GM21786 (cell line): ENCODE data around the gene MST1.

Source experiments
- ATAC-seq: cut with Tn5 transposase; IDR thresholded peaks from one replicate; pipeline ENCODE4 v1.9.1; 2021; ENCODE audit not compliant: unreplicated experiment

The MST1 gene

DNA sequence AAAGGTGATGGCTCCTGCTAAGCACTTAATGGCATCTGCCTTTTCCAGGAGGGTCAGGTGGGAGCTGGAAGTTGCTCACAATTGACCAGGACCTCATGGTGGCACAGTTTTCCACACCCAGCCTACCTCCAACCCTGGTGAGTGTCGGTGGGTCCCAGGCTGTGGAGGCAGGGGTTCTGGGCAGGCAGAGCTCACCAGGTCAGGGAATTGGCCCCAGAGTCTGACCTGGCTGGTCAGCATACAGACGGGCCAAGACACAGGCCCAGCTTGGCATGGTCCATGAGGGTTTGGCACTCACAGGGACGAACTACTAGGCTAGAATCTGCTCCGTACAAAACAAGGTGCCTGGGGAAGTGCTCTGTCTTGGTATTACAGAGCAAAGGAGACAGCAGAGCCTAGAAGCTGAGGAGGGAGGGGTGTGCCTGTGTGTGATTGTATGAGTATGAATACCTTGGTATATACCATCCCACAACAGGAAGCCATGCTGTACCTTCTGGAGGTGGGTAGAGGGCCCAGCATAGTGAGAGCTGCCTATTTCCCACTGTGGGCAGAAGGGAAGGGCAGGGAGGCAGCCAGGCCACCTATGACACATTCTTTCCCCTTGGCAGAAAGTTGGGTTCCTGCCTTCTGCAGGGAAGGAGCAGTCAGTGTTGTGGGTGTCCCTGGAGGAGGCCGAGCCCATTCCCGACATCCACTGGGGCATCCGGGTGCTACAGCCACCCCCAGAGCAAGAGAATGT, 8.6 kb downstream of the MST1 start:
- ATAC-seq, result no peak

DNA sequence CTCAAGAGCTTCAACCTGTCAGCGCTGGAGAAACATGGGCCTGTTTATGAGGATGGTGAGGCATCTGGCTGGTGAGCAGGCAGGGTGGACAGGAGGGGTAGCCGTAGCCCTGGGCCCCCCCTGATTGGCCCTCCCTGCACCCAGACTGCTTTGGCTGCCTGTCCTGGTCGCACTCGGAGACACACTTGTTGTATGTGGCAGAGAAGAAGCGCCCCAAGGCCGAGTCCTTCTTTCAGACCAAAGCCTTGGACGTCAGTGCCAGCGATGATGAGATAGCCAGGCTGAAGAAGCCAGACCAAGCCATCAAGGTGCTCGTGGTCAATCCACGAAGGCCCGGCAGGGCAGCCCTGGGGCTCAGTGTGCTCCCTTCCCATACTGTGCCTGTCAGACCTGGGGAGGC, 13.4 kb downstream of the MST1 start:
- no peak for ATAC-seq

DNA sequence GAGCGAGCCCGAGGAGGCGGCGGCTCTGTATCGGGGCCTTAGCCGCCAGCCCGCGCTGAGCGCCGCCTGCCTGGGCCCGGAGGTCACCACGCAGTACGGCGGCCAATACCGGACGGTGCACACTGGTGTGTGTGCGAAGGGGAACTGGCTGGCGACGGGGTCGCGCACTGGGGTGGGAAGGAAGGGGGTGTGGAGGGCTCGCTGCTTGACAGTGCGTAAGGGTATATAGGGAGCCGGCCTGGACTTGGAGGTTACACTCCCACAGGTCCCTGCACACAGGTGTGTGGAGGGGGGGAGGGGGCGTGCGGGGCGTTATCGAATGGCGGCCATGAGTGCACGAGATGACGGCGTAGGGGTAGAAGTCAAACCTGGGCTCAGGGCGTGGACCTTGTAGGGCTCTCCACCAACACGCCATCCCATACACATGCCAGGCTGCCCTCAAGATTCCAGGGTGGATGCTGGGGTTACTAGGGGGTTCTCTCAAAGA, 14.7 kb downstream of the MST1 start:
- ATAC-seq, result peak; percentile 9

DNA sequence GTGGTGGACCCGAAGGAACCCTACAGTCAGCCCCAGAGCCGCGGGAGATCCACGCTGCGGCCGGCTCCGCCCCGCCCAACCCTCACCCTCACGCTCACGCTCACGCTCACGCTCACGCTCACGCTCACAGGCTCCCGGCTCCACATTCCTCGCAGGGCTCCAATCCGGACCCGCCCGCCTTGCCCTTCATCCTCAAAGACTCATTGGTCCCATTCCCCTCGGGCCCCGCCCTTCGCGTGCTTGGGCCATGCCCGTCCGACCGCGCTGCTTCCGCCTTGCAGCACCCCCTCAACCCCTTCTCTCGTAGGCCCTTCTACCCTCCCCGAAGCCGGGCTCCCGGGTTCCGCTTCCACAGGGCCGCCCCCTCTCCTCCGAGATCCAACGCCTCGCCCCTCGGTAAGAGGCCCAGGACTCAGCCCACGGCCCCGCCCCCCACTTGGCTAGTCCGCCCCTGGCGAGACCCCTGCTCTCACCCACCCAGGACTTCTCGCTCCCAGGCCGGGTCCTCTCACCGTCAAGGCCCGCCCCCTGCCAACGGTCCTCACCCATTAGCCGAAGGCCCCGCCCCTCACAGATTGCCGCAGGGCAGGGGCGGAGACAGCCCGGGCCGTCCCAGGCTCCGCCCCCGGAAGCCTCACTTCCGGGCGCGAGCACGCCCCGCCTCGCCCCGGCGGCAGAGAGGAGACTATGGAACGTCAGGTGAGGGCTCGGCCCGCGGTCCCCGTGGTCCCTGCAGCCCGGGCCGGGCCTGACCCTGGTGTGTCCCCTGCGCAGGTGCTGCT, 15.4 kb downstream of the MST1 start, which contains the start of gene APEH:
TSS of gene APEH (plus strand) at position 637 of the 782 bp plus-strand sequence. CDS start at position 688, 51 bp downstream.
- ATAC-seq, result peak; percentile 80

DNA sequence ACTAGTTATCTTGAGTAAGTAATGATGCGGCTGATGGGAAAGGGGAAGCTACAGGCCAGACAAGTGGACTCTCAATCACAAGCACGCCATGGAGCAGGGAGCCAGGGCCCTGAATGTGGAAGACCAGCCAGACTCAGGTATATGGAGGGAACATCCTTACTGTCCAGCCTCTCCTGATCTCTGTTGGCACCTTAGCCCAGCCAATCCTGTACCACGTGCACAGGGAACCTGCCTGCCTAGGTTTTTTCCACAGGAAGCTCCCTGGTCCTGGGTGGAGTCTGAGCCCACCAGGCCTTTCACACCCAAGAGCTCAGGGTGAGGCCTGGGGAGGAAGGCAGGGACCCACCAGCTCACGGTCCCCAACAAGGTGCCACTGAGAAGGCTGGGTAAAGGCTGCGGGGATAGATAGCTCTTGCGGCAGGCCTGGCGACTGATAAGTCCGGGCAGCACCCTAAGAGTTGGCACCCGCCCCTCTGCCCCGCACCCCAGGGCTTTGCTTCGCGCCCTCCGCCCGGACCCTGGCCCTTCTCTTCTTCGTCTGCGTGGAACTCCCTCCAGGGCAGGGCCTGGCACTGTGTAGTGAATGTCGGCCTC, 16.1 kb downstream of the MST1 start:
- ATAC-seq, result no peak

DNA sequence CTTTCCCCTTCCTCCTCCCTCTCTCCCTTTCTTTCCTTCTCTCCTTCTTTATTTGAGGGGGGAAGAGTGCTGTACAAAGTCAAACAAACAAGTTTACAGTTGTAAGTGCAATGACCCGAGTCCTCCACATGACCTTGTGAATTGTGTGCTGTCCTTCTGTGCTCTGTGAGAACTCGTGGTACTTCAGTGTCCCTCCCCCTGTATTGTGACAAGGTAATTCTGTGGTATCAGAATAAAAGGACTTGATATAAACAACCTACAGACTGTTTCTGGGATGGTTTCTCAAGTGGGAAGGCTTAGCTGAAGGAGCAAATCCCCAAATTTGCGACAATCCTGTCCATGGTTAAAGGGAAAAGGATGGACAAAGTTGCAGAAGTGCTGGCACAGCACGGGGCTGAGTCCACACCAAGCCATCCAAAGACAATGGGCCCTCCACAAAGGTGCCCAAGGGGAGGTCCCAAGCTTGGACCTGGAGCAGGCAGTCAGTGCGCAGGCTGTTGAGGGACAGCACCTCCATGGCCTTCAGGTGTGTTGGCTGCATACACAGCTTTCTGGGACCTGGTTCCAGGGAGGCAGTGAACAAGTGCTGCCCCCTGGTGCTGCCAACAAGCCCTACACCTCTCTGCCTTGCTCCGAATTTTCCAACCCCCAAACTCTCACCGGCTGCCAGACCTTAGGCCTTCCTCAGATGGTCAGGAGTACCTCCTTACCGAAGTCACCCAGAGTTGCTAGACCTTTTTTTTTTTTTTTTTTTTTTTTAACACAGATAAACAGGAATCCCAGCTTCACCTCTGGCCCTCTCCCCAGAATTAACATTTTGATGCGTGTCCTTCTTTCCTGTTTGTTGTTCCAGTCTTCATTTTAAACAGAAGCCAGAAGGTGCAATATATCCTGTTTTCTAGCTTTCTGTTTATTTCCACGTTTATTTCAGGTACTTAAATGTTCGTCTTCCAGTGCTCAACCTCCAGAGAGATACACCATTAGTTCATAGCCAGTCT, 17.7 kb downstream of the MST1 start:
- ATAC-seq, result no peak

DNA sequence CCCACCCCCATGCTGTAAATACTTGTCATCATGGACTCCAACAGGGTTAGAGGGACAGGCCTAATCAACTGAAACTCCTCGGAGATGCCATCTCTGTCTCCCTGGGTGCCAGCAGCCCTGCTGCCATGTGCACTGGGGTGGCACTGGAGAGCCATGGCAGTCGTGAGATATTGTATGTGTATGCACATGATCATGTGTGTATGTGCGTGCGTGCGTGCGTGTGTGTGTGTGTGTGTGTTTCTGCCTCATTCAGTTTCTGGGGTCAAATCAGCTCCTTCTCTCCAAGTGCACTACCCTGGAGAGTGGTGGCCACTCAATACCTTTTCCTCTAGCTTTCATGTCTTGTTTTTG, 18.4 kb downstream of the MST1 start:
- ATAC-seq, result no peak

DNA sequence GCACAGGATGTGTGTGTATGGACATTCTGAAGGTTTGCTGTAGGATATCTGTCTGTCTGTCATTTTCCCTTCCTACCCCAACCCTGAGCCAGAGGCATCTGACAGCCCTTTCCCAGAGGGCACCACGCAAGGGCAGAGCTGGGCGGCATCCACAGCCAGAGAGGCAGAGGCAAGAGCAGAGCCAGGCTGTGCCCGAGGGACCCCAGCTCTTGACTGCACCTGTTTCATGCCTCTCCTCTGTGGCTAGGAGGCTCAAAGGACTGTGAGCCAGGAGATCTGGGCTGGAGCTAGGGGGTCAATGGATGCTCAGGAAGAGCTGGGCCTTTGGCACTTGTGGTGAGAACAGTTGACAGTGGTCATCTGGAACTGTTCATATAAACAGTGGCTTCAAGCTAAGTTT, 19.9 kb downstream of the MST1 start:
- ATAC-seq, result no peak

DNA sequence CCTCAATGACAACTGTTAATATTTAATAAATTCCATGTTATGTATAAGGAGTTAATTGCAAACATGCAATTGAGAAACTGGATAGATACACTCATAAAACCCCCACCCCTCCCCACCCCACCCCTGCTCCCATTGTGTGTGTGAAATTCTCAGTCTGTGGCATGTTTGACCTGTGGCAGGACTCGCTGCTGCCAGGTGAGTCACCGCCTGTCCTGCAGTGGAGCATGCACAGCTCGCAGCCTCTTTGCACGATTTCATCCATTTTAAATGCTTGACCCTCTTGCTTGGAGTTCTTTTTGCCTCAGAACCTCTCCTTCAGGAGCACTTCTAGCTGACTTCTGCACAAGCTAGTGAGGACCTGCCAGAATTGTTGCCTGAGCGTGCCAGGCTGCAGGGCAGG, 20.4 kb downstream of the MST1 start:
- ATAC-seq, result no peak

DNA sequence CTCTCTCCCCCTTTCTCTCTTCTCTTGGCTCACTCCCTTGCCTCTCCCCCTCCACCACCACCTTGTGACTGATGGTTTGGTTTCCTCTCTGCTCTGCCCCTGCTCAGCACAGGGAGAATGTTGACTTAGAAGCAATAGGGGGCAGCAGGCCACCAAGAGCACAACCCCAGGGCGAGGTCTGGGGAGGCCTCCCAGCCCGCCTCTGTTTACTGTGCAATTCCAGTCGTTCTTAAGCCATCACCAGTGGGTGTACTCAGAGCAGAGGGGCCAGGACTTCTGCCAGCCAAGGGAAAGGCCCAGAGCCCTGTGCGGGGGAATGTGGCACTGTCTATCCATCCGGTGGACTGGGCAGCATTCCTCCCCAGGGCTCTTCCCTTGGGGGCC, 20.9 kb downstream of the MST1 start:
- no peak for ATAC-seq

DNA sequence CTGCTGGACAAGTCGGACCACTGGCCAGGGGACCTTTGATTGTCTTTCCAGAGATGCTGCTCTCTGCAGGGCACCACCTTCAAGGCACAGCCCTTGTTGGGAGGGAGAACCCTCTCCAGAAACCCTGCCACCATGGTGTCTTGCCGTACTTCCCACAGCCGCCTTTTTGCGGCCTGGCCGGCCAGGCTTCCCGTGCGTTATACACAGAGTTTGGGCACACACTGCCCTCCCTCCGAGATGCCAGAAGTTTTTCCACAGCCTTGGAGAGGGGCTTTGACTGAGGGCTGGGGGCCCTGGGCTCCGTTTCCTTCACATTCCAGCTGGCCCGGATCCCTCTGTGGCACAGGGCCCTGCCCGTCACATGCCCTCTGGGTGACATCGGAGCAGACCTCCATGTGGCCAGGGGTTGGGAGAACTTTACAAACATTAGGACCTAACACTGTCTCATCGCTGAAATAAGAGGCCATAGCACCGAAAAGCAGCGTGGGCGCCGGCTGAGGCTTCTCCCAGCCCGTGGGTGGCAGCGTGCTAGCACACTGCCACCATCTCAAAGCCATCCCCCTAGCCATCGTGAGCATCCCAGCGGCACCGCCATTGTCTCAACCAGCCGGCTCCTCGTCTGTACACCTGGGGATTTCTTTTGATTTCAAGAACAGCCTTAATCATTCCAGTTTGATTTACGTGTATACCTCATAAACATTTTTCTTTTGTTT, 21.4 kb downstream of the MST1 start:
- ATAC-seq, result no peak

DNA sequence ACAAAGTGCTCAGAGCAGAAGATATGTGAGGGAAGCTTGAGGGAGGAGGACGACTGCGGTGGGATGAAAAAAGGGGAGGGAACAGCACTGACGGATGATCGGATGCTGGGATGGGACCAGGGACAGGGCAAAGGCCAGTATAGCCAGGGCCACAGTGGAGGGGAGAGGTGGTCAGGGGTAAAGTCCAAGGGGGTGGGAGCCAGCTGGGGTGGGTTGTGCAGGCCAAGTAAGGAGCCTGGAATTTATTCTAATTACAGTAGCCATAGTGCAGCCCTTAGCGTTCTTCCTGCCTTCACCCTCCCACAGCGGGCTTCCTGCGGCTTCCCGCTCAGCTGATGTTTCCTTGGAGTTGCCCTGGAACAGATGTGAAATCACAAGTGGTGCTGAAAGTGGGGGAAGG, 22.7 kb downstream of the MST1 start:
- ATAC-seq, result no peak

DNA sequence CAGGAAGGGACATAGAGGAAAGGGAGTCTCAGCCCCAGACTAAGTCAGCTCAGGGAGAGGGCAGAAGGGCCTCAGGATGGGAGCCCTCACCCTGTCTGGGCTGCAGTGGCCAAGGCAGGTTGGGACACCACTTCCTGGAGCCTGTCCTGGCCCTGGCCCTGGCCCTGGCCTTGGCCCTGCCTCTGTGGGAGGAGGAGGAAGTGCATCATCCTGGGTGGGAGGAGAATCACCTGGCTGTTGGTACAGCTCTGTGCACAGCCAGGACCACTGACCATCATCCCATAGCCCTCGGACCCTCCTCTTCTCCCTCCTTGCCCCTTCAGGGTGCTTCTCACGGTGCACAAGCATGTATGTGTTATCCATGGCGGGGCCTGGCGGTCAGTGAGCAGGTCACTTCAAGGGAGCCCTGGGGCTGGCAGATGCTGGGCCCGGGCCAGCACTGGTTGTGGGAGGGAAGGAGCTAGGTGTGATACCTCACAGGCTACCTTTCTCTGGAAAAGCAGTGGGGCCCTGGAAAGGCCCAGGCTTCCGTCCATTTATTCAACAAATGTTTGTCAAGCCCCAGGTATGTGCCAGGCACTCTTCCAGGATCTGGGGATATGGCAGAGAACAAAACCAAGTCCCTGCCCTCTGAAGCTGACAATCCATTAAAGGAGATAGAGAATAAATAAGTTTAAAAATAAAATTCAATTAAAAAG, 23.3 kb downstream of the MST1 start:
- no peak for ATAC-seq

DNA sequence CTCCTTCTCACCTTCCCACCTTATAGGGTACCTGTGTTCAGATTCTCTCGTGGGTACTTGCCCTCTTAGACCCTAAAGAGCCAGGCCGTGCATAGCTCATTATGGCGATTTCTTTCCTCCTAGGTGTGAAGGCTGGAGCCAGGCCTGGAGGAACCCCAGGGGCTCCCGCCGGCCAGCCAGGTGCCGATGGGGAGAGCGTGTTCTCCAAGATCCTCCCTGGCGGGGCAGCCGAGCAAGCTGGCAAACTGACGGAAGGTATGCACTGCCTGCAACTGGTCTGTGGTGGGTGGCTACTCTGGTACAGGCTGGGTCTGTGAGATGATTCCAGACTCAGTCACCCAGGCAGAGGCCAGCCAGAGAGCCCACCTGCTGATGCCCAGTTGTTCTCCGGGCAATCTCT, 25.0 kb downstream of the MST1 start:
- no peak for ATAC-seq

DNA sequence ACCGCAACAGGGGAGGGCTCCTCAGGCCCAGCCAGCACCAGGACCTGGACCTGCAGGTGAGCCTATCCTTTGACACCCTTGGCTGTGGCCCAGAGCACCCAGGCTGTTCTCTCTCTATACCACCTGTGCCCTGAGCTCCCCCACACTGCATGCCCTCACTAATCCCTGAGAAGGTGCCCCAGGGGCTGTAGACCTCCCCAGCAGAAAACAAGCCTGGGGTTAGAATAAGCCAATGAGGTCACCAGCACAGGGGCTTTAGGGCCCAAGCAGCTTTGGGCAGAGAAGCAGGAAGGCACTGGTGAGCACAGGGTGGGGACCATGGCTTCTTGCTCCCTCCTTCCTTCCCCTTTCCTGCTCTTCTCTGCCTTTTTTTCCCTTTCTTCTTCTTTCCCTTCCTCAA, 25.4 kb downstream of the MST1 start:
- ATAC-seq, result no peak

DNA sequence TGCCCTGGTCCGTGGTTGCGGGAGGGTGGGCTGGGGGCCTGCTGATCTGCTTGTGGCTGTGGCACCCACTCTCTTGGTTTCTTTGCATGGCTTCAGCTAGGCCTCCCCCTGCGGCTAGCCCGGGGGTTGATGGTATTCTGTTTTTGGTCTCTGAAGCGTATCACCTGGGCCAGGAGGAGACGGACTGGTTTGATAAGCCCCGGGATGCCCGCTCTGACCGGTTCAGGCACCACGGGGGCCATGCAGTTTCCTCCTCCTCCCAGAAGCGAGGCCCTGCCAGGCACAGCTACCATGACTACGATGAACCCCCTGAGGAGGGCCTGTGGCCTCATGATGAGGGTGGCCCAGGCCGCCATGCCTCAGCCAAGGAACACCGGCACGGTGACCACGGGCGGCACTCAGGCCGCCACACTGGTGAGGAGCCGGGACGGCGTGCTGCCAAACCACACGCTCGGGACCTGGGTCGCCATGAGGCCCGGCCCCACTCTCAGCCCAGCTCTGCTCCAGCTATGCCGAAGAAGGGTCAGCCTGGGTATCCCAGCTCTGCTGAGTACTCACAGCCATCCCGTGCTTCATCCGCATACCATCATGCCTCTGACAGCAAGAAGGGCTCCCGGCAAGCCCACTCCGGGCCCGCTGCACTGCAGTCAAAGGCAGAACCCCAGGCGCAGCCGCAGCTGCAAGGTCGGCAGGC, 26.4 kb downstream of the MST1 start:
- ATAC-seq, result no peak

DNA sequence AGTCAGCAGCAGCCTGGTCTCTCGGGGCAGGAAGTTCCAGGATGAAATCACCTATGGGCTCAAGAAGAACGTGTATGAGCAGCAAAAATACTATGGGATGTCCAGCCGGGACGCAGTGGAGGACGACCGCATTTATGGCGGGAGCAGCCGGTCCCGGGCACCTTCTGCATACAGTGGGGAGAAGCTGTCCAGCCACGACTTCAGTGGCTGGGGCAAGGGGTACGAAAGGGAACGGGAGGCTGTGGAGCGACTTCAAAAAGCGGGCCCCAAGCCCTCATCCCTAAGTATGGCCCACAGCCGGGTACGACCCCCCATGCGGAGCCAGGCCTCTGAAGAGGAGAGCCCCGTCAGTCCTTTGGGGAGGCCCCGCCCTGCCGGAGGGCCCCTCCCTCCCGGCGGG, 27.3 kb downstream of the MST1 start:
- ATAC-seq, result no peak

DNA sequence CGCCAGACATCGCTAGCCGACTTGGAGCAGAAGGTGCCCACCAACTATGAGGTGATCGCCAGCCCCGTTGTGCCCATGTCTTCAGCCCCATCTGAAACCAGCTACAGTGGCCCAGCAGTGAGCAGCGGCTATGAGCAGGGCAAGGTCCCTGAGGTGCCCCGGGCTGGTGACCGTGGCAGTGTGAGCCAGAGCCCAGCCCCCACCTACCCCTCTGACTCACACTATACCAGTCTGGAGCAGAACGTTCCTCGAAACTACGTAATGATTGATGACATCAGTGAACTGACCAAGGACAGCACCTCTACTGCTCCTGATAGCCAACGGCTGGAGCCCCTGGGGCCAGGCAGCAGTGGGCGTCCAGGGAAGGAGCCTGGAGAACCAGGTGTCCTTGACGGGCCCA, 28.0 kb downstream of the MST1 start:
- no peak for ATAC-seq

DNA sequence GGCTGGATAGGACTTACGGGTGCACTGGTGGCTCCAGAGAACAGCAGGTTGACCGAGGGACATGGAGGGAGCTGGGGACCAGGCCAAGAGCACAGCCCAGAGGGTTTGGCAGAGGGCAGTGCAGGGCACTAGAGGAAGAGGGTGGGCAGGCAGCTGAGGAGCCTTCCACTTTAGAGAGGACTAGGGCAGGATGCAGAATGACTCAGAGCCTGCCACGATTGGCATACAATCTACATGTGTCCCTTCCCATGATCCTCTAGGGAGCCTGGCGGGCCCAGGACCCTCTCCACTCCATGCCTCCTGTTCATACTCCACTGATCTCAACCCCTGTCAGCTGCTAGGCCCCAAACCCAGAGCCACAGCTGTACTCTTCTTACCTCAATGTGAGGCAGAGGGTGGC, 29.5 kb downstream of the MST1 start:
- ATAC-seq, result no peak
